ENCODE data around the gene XCR1.
A peak's percentile ranks its signal among the peaks of the same experiment; 100 is the strongest.

Gene XCR1

GRCh38 chr3:45980819-45981218 is 46.5 kb downstream of the XCR1 start:
- no peak for DNase-seq

GRCh38 chr3:45980229-45980813 is 47.0 kb downstream of the XCR1 start:
- no peak for DNase-seq

DNA sequence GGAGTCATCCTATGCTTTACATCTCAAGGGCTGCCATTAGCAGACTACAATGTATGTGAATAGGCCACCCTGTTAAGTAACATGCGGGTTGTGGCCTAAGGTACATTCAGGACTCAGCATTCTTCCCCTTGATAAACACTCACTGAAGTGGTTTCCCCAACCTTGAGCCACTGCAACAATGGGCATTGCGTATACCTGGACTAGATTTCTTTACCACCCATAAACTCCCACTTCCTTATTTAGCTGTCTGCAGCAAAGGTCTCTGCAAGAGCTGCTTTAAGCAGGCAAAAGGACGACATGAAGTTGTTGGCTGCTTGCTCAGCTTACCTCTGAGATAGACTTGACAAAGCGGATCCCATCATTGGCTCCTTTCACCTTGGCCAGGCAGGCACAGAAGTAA is 47.9 kb downstream of the XCR1 start:
- no peak for DNase-seq

- DNase-seq: no peak
Observed at GRCh38 chr3:45978006-45978761, 49.1 kb downstream of the XCR1 start.

- no peak for DNase-seq
Observed at GRCh38 chr3:45976191-45977091, 50.8 kb downstream of the XCR1 start.

- no peak for DNase-seq
Observed at GRCh38 chr3:45975686-45976085, 51.6 kb downstream of the XCR1 start.

- no peak for DNase-seq
Observed at GRCh38 chr3:45974686-45975085, 52.6 kb downstream of the XCR1 start.

DNA sequence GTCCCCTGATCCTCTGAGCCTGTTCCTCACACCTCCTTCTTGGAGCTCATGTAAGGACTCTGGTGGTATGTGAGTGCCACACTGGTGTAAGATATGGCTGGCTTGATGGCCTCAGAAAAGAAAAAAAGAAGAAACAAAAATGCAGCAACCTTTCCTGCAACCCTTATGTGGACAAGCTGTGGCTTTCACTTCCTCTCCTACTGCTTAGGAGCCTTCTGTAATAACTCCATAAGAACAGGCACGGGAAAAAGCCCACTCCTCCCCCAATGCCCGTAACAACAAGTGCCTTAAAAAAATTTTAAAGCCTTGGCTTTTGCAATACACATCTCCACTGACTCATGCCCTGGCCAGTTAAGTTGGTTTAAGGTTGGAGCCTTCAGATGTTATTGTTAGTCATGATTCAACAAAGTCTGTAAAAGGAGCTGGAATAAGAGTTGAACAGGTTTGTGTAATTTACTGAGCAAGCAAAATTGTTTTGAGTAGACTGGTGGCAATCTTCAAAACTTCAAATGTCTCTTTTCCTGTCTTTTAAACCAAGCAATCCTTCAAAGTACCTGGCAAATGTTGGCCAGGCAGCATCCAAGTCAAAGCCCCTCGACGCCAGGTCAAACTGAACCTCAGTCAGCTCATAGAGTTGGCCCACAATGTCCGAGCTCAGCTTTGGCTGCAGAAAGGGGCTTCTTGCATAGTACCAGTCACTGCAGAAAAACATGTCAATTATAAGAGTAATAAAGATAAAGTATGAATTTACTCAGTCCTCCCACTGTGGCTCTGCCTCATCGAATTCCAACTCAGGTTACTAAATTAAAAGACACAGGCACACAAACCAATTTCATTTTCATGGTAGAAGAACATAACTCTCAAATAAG is 54.5 kb downstream of the XCR1 start:
- peak; percentile 54 for DNase-seq

DNA sequence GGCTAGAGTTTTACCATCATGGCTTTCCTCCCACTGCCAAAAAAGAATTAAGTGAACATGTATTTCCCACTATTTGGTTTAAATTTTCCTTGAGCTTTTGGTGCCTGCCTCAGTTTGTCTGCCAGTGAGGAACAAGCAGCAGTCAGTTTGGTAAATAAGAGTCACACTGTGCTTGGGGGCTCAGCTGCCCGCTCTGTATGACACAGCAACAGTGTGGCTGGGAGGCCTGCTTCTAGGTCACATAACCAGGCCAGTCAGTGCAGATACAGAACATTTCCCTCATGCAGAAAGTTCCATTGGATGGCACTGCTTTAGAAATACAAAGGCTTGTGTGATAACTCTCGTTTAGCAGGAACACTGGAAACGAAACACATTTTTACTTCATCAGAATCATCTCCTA is 57.3 kb downstream of the XCR1 start:
- DNase-seq: no peak

DNA sequence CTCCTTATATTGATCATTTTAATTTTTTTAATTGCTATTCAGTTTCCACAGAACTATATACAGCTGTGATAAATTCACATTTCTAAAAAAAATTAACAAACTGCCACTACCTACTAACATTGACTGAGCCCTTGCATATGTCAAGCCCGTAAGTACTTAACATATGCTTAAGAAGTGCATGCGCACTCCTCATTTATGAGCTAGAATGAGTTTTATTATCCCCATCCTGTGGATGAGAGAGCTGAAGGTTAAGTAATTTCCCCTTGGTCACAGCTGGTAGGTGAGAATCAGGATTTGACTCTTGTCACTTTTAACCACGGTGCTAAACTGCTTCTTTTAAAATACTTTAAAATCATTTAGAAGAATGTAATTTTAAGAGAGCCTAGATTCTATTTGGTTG is 58.2 kb downstream of the XCR1 start:
- no peak for DNase-seq

- no peak for DNase-seq
Observed at GRCh38 chr3:45968706-45969105, 58.6 kb downstream of the XCR1 start.

DNA sequence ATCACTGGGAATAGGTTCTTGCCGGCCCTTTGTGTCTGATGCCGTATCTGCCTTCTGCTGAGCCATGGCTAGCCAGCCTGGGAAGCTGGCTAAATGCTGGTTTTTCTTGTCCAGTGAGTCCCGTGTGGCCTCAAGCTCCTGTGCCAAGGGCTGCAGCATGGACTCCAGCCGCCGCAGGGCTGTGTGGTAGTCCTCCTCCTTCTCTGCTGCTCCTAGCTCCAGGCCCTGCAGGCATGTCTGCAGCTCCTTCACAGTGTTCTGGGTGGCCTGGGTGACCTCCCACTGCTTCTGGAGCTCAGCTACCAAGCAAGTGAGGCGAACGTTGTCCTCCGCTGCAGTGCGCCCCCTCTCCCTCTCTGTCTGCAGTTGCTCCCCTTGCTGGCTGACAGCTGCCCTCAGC is 59.1 kb downstream of the XCR1 start:
- no peak for DNase-seq

DNA sequence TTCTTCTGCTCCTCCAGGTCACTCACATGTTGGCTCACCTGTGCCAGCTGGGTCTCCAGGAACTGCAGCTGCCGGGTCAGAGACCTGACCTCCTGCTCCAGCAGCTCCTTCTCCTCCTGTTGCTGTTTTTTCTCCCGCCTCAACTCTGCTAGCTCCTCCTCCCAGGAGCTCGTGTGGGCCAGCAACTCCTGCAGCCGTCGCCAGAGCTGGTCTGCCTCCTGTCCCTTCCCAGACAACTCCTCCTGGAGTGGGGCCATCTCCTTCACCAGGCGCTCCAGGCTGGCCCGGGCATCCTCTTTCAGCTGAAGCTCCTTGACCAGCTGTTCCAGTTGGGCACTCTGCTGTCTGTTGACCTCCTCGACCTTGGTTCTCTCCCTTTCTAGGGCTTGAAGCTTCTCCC is 59.6 kb downstream of the XCR1 start:
- DNase-seq: no peak

Measured in hematopoietic multipotent progenitor cell treated with erythropoietin and hydrocortisone succinate and interleukin-3 and kit ligand, for 6 days (in vitro differentiated cells).